ENCODE results near the gene TMEM272.

Gene TMEM272

GRCh38 chr13:51844862-51845573 is at the start of gene TMEM272:
TSS of gene TMEM272 (minus strand) at chr13:51845177. CDS start at chr13:51838530, 6,647 bp downstream.
- Histone ChIP-seq H3K9me3 (ENCODE audit: control insufficient read depth, insufficient read depth, low read length) (no peaks in the 10 kb centered on the region), H3K4me1 (ENCODE audit: insufficient read depth, low read length) (no peaks in the 10 kb centered on the region; the same call in 1 of the 2 replicates), H3K9ac (ENCODE audit: low read depth, low read length) (peak within 1 kb of the TSS; percentile 23; the same call in 1 of the 2 replicates), H3K36me3 (ENCODE audit: insufficient read depth, low read length) (no peaks in the 10 kb centered on the region)

- H3K9ac ChIP-seq (ENCODE audit: low read depth, low read length), result no peak overlapping the region
- no peaks in the 10 kb centered on the region for H3K9me3 ChIP-seq (ENCODE audit: control insufficient read depth, insufficient read depth, low read length)
- H3K4me1 ChIP-seq (ENCODE audit: insufficient read depth, low read length), result no peaks in the 10 kb centered on the region
- H3K36me3 ChIP-seq (ENCODE audit: insufficient read depth, low read length), result no peaks in the 10 kb centered on the region
Measured at GRCh38 chr13:51894239-51894638, 49.3 kb upstream of the TMEM272 start.

- Histone ChIP-seq H3K9ac (ENCODE audit: low read depth, low read length) (no peak overlapping the region), H3K4me1 (ENCODE audit: insufficient read depth, low read length) (no peaks in the 10 kb centered on the region), H3K9me3 (ENCODE audit: control insufficient read depth, insufficient read depth, low read length) (no peaks in the 10 kb centered on the region), H3K36me3 (ENCODE audit: insufficient read depth, low read length) (no peaks in the 10 kb centered on the region)
Measured at GRCh38 chr13:51892657-51893056, 47.7 kb upstream of the TMEM272 start.

GRCh38 chr13:51887468-51887867 is 42.5 kb upstream of the TMEM272 start:
- Histone ChIP-seq H3K4me1 (ENCODE audit: insufficient read depth, low read length) (no peaks in the 10 kb centered on the region), H3K9ac (ENCODE audit: low read depth, low read length) (no peak overlapping the region), H3K36me3 (ENCODE audit: insufficient read depth, low read length) (no peaks in the 10 kb centered on the region), H3K9me3 (ENCODE audit: control insufficient read depth, insufficient read depth, low read length) (no peaks in the 10 kb centered on the region; the same call in 1 of the 2 replicates)

- H3K4me1 ChIP-seq (ENCODE audit: insufficient read depth, low read length), result no peaks in the 10 kb centered on the region
- H3K9me3 ChIP-seq (ENCODE audit: control insufficient read depth, insufficient read depth, low read length), result no peaks in the 10 kb centered on the region; the same call in 1 of the 2 replicates
- H3K9ac ChIP-seq (ENCODE audit: low read depth, low read length), result no peak overlapping the region
- H3K36me3 ChIP-seq (ENCODE audit: insufficient read depth, low read length), result no peaks in the 10 kb centered on the region
Measured at GRCh38 chr13:51885651-51886050, 40.7 kb upstream of the TMEM272 start.

- H3K9me3 ChIP-seq (ENCODE audit: control insufficient read depth, insufficient read depth, low read length), result no peaks in the 10 kb centered on the region; the same call in 1 of the 2 replicates
- H3K9ac ChIP-seq (ENCODE audit: low read depth, low read length), result no peak overlapping the region
- no peaks in the 10 kb centered on the region for H3K36me3 ChIP-seq (ENCODE audit: insufficient read depth, low read length)
- H3K4me1 ChIP-seq (ENCODE audit: insufficient read depth, low read length), result no peaks in the 10 kb centered on the region
Measured at GRCh38 chr13:51883226-51883600, 38.2 kb upstream of the TMEM272 start.

- H3K9me3 ChIP-seq (ENCODE audit: control insufficient read depth, insufficient read depth, low read length), result no peaks in the 10 kb centered on the region; the same call in 1 of the 2 replicates
- H3K9ac ChIP-seq (ENCODE audit: low read depth, low read length), result no peak overlapping the region
- no peaks in the 10 kb centered on the region for H3K4me1 ChIP-seq (ENCODE audit: insufficient read depth, low read length)
- H3K36me3 ChIP-seq (ENCODE audit: insufficient read depth, low read length), result no peaks in the 10 kb centered on the region
Measured at GRCh38 chr13:51882570-51883225, 37.7 kb upstream of the TMEM272 start.

GRCh38 chr13:51881296-51881695 is 36.3 kb upstream of the TMEM272 start:
- Histone ChIP-seq H3K9me3 (ENCODE audit: control insufficient read depth, insufficient read depth, low read length) (no peaks in the 10 kb centered on the region; the same call in 1 of the 2 replicates), H3K36me3 (ENCODE audit: insufficient read depth, low read length) (no peaks in the 10 kb centered on the region), H3K4me1 (ENCODE audit: insufficient read depth, low read length) (no peaks in the 10 kb centered on the region), H3K9ac (ENCODE audit: low read depth, low read length) (no peak overlapping the region)

- H3K9ac ChIP-seq (ENCODE audit: low read depth, low read length), result no peak overlapping the region
- no peaks in the 10 kb centered on the region for H3K36me3 ChIP-seq (ENCODE audit: insufficient read depth, low read length)
- H3K9me3 ChIP-seq (ENCODE audit: control insufficient read depth, insufficient read depth, low read length), result no peaks in the 10 kb centered on the region
- H3K4me1 ChIP-seq (ENCODE audit: insufficient read depth, low read length), result no peaks in the 10 kb centered on the region
Measured at GRCh38 chr13:51879133-51879532, 34.2 kb upstream of the TMEM272 start.

- Histone ChIP-seq H3K4me1 (ENCODE audit: insufficient read depth, low read length) (no peaks in the 10 kb centered on the region), H3K9ac (ENCODE audit: low read depth, low read length) (no peak overlapping the region), H3K9me3 (ENCODE audit: control insufficient read depth, insufficient read depth, low read length) (no peaks in the 10 kb centered on the region), H3K36me3 (ENCODE audit: insufficient read depth, low read length) (no peaks in the 10 kb centered on the region)
Measured at GRCh38 chr13:51874651-51875050, 29.7 kb upstream of the TMEM272 start.

GRCh38 chr13:51873837-51874236 is 28.9 kb upstream of the TMEM272 start:
- H3K9me3 ChIP-seq (ENCODE audit: control insufficient read depth, insufficient read depth, low read length), result no peaks in the 10 kb centered on the region
- no peak overlapping the region for H3K9ac ChIP-seq (ENCODE audit: low read depth, low read length)
- no peaks in the 10 kb centered on the region for H3K4me1 ChIP-seq (ENCODE audit: insufficient read depth, low read length)
- H3K36me3 ChIP-seq (ENCODE audit: insufficient read depth, low read length), result no peaks in the 10 kb centered on the region

GRCh38 chr13:51873117-51873798 is 28.3 kb upstream of the TMEM272 start:
- H3K36me3 ChIP-seq (ENCODE audit: insufficient read depth, low read length), result no peaks in the 10 kb centered on the region
- no peak overlapping the region for H3K9ac ChIP-seq (ENCODE audit: low read depth, low read length)
- no peaks in the 10 kb centered on the region for H3K4me1 ChIP-seq (ENCODE audit: insufficient read depth, low read length)
- no peaks in the 10 kb centered on the region for H3K9me3 ChIP-seq (ENCODE audit: control insufficient read depth, insufficient read depth, low read length)

- no peaks in the 10 kb centered on the region for H3K36me3 ChIP-seq (ENCODE audit: insufficient read depth, low read length)
- no peaks in the 10 kb centered on the region for H3K4me1 ChIP-seq (ENCODE audit: insufficient read depth, low read length)
- no peaks in the 10 kb centered on the region for H3K9me3 ChIP-seq (ENCODE audit: control insufficient read depth, insufficient read depth, low read length)
- H3K9ac ChIP-seq (ENCODE audit: low read depth, low read length), result no peak overlapping the region
Measured at GRCh38 chr13:51870616-51871015, 25.6 kb upstream of the TMEM272 start.

- no peaks in the 10 kb centered on the region for H3K9me3 ChIP-seq (ENCODE audit: control insufficient read depth, insufficient read depth, low read length)
- no peak overlapping the region for H3K9ac ChIP-seq (ENCODE audit: low read depth, low read length)
- no peaks in the 10 kb centered on the region for H3K4me1 ChIP-seq (ENCODE audit: insufficient read depth, low read length)
- H3K36me3 ChIP-seq (ENCODE audit: insufficient read depth, low read length), result no peaks in the 10 kb centered on the region
Measured at GRCh38 chr13:51869916-51870315, 24.9 kb upstream of the TMEM272 start.

GRCh38 chr13:51867062-51867461 is 22.1 kb upstream of the TMEM272 start:
- no peaks in the 10 kb centered on the region for H3K36me3 ChIP-seq (ENCODE audit: insufficient read depth, low read length)
- H3K4me1 ChIP-seq (ENCODE audit: insufficient read depth, low read length), result no peaks in the 10 kb centered on the region
- no peak overlapping the region for H3K9ac ChIP-seq (ENCODE audit: low read depth, low read length)
- no peaks in the 10 kb centered on the region for H3K9me3 ChIP-seq (ENCODE audit: control insufficient read depth, insufficient read depth, low read length)
